Adrenal gland (tissue), 12 donors: ENCODE measurements around the gene ERC2. TPM values are rescaled to one million over a fixed set of nuclear protein-coding genes. Genes with fewer than 3 reads are reported as not detected.

Source experiments
- DNase-seq, 7 donors: peaks; one replicate each; pipeline ENCODE4 v3.0.0-alpha.2; 2019 to 2020
- H3K27ac ChIP-seq, 5 donors: fragments of 200-600 bp; sonication (generic) in 4 of 5; 1 replicate in 3 of 5; 2 replicates in 2 of 5; pipeline versions ENCODE4 v1.5.1 to v1.8.0; 2016 to 2020; ENCODE audit warnings: mild to moderate bottlenecking in 1 of 5
- H3K27me3 ChIP-seq: fragments of 200-600 bp; 2 replicates; pipeline ENCODE4 v1.8.0; 2021
- H3K36me3 ChIP-seq, 2 donors: fragments of 200-600 bp; replicated peaks in 1 of 2; 1 replicate in 1 of 2; 2 replicates in 1 of 2; pipeline versions ENCODE4 v1.5.1 to v1.8.0; 2018 to 2022
- H3K4me1 ChIP-seq, 2 donors: fragments of 200-600 bp; replicated peaks in 1 of 2; 1 replicate in 1 of 2; 2 replicates in 1 of 2; pipeline versions ENCODE4 v1.5.1 to v1.8.0; 2018 to 2021
- H3K4me3 ChIP-seq, 4 donors: fragments of 200-600 bp; sonication (generic) in 3 of 4; one replicate each; pipeline ENCODE4 v1.5.1; 2016 to 2018
- H3K9me3 ChIP-seq, 3 donors: fragments of 200-600 bp; sonication (generic) in 1 of 3; replicated peaks in 1 of 3; 1 replicate in 2 of 3; 2 replicates in 1 of 3; pipeline versions ENCODE4 v1.5.1 to v1.8.0; 2016 to 2021
- POLR2A ChIP-seq, 2 donors: fragments of 450-650 bp; IDR thresholded peaks; one replicate each; pipeline ENCODE4 v1.6.1; 2017; ENCODE audit warnings: antibody characterized with exemption in 2 of 2, mild to moderate bottlenecking in 2 of 2, moderate library complexity in 1 of 2
- WGBS, 4 donors: extraction: QIAGEN DNeasy Blood & Tissue Kit in 2 of 4; methylation state at CpG; one replicate each; pipeline versions ENCODE4 v1.1.5 to v1.1.7; 2013 to 2017; 5-methylcytosine and 5-hydroxymethylcytosine counted together
- intact Hi-C, 2 donors: fragments of 100-400 bp; cut with DNase I; formaldehyde crosslinking; loops; one replicate each; pipeline versions ENCODE4 v1.14.1 to v1.15.0; 2022 to 2023
- polyA plus RNA-seq, 3 donors: library from polyadenylated mRNA; stranded (reverse); fragments of 200-250 nt in 2 of 3; fragments of 350-450 nt in 1 of 3; fragmentation: Illumina TruSeq in 1 of 3; extraction: RNeasy Lipid Tissue Mini Kit (QIAGEN cat#74804) in 1 of 3; gene quantifications; one replicate each; pipeline ENCODE4 v1.2.3, GENCODE V29; 2013 to 2014
- total RNA-seq, 9 donors: library from RNA; depleted of rRNA in 4 of 9; stranded (reverse); fragments of >200 nt in 4 of 9; fragments of 120-200 nt in 1 of 9; fragmentation: NEBNext Ultra II Directional in 1 of 9; extraction: Animal tissue kit (Norgen Biotek cat#: 25700) in 1 of 9; gene quantifications; one replicate each; pipeline versions ENCODE4 v1.1.0 to v1.2.4, GENCODE V29; 2013 to 2023
- TF ChIP-seq, protein P1 (sequence below), 6 experiments: fragments of 450-650 bp in 4 of 6; fragments of 200-600 bp in 2 of 6; sonication (generic) in 1 of 6; IDR thresholded peaks; 1 replicate in 5 of 6; 2 replicates in 1 of 6; pipeline versions ENCODE4 v1.5.1 to v1.8.0; 2016 to 2021; ENCODE audit warnings: antibody characterized with exemption in 6 of 6, mild to moderate bottlenecking in 2 of 6, moderate library complexity in 1 of 6
- donor health status: healthy with polysubstance abuse.
- donor health status: Bipolar disorder and iron deficiency.
- donor health status: DM: yes; HTN: yes; CAD: no.
- donor health status: DM: no; HTN: no; CAD: no.
- donor health status: DM: no; HTN: no; CAD: no.
- donor health status: DM: yes; HTN: yes; CAD: no.

The ERC2 gene
- total and polyA plus RNA-seq, 12 donors = 0.47 to 5.8 (median 1.5) TPM

DNA sequence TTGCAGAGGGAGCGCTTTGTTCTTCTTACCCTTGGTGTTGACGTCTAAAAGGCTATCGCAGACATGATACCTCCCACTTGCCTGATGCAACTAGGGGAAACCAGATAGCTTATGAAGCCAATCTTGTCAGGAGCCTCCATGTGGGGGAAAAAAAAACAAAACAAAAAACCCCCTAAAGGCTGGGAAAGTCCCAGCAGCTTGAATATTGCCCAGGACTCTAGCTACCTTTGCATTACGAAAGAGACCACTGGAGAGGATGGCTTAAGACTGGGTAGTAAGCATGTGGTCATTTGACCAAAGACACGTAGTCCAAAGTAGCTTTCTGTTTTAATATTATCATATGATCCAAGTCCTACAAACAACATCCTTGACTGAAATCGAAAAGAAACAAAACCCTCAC lies 860.4 kb downstream of the ERC2 start:
- TF ChIP-seq, protein P1, sequence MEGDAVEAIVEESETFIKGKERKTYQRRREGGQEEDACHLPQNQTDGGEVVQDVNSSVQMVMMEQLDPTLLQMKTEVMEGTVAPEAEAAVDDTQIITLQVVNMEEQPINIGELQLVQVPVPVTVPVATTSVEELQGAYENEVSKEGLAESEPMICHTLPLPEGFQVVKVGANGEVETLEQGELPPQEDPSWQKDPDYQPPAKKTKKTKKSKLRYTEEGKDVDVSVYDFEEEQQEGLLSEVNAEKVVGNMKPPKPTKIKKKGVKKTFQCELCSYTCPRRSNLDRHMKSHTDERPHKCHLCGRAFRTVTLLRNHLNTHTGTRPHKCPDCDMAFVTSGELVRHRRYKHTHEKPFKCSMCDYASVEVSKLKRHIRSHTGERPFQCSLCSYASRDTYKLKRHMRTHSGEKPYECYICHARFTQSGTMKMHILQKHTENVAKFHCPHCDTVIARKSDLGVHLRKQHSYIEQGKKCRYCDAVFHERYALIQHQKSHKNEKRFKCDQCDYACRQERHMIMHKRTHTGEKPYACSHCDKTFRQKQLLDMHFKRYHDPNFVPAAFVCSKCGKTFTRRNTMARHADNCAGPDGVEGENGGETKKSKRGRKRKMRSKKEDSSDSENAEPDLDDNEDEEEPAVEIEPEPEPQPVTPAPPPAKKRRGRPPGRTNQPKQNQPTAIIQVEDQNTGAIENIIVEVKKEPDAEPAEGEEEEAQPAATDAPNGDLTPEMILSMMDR (IDR thresholded peaks at IDR 0.05) = no peak
- no peak for TF ChIP-seq POLR2A (IDR thresholded peaks at IDR 0.05)
- Histone ChIP-seq H3K27me3 (no peaks in the 10 kb centered on the region), H3K4me1 (no peaks in the 10 kb centered on the region), H3K27ac (no peak overlapping the region), H3K9me3 (no peaks in the 10 kb centered on the region), H3K4me3 (no peak overlapping the region), H3K36me3 (no peaks in the 10 kb centered on the region)
- intact Hi-C loops = no loop called here
- WGBS, 4 donors = 89 to 94% (median 91%) methylated on average over 6 of the region's 6 CpGs
- DNase-seq = no peak

DNA sequence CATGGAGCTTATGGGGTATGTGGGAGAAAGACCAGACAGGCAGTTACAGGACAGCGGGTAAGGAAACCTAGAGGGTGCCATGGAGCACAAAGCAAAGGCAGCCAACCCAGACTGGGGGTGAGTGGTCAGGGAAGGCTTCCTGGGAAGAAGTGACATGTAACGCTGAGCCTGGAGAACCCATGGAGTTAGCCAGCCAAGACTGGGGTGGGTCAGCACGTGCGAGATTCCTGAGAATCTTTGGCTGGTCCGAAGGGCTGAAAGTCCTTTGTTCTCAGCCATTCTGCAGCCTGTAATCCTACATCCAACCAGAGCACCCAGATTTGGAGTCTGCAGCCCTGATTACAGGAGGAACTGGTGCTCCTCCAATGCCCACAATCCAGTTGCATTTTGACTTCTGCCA lies 861.1 kb downstream of the ERC2 start:
- WGBS, 4 donors = 73 to 91% (median 76%) methylated on average over 5 of the region's 5 CpGs
- no peak for DNase-seq

DNA sequence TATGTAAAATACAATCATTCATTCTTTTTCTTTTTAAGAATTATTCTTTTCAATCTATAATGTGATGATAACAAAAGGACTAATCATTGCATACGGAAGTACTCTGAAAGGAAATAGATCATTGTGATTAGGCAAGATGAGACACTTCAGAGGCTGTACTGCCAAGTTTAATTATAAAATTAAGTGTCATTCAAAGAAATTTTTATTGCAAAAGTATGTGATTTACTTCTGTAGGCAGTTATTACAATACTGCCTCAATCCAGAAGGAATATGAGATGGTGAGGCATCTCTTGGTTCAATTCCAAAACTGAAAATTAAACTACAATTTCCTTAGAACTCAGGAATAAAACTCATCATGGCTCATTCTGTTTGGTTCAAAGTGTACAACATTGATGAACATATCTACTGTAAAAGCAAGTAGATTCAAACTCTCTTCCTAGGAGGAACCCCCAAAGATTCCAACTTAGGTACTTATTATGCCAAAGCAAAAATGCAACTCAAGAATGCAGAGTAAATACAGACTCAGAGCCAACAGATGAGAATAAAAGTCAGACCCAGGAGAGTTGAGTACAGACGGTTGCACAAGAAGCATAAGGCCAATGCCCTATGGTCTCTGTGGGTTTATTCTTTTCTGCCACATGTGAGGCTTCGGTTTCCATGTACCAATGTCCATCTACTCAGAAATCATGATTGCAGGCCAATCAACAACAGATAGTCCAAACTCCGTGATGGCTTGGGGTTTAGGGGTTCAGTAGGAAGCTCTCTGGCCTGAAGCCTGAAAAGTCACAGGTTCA lies 862.6 kb downstream of the ERC2 start:
- H3K27ac ChIP-seq = no peak overlapping the region
- H3K36me3 ChIP-seq = no peaks in the 10 kb centered on the region
- H3K9me3 ChIP-seq = no peaks in the 10 kb centered on the region
- H3K27me3 ChIP-seq = no peaks in the 10 kb centered on the region
- no peak for DNase-seq
- H3K4me3 ChIP-seq = no peak overlapping the region
- no peaks in the 10 kb centered on the region for H3K4me1 ChIP-seq
- WGBS, 4 donors = 77 to 85% (median 83%) methylated on average over 4 of the region's 4 CpGs
- intact Hi-C loops = no loop called here
- no peak for TF ChIP-seq POLR2A (IDR thresholded peaks at IDR 0.05)
- TF ChIP-seq, protein P1 (IDR thresholded peaks at IDR 0.05) = no peak

More for the DNA sequence above, 861.1 kb downstream of the ERC2 start:
- Histone ChIP-seq H3K27me3 (no peaks in the 10 kb centered on the region), H3K4me1 (no peaks in the 10 kb centered on the region), H3K4me3 (no peak overlapping the region), H3K36me3 (no peaks in the 10 kb centered on the region), H3K9me3 (no peaks in the 10 kb centered on the region), H3K27ac (no peak overlapping the region)
- TF ChIP-seq POLR2A (IDR thresholded peaks at IDR 0.05) = no peak
- TF ChIP-seq, protein P1 (IDR thresholded peaks at IDR 0.05) = no peak
- intact Hi-C loops = no loop called here

DNA sequence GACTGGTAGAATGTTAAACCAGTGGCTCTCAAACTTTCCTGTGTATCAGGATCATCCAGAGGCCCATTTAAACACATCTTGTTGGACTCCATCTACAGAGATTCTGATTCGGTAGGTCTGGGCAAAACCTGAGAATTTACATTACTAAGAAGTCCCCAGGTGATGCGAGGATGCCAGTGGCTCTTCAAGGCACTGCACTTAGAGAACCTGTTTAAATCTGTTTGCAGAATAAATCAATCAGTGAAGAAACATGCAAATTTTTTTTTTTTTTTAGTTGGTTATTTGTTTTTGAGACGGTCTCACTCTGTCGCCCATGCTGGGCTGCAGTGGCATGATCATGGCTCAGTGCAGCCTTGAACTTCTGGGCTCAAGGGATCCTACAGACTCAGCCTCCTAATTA lies 863.4 kb downstream of the ERC2 start:
- no peak overlapping the region for H3K27ac ChIP-seq
- no peaks in the 10 kb centered on the region for H3K4me1 ChIP-seq
- H3K9me3 ChIP-seq = no peaks in the 10 kb centered on the region
- 91 to 97% (median 96%) methylated on average over 4 of the region's 4 CpGs for WGBS, 4 donors
- no peaks in the 10 kb centered on the region for H3K27me3 ChIP-seq
- TF ChIP-seq POLR2A (IDR thresholded peaks at IDR 0.05) = no peak
- TF ChIP-seq, protein P1 (IDR thresholded peaks at IDR 0.05) = no peak
- DNase-seq = no peak
- H3K36me3 ChIP-seq = no peaks in the 10 kb centered on the region
- intact Hi-C loops = no loop called here
- no peak overlapping the region for H3K4me3 ChIP-seq
